Activated CD4-positive, alpha-beta T cell treated with anti-CD3 and anti-CD28 coated beads, Interleukin-2, amount 50 U/mL, for 48 hours (primary cell): ENCODE results near the gene ALG6.
"Not testable (repeated sequence)": the region's sequence is repeated elsewhere in the genome, so short reads cannot be mapped to it uniquely, and the experiment has no call there.

Experiments used
- DNase-seq, 2 experiments: peaks; one replicate each; pipeline ENCODE4 v3.0.0-alpha.2; 2020

Gene ALG6

DNA sequence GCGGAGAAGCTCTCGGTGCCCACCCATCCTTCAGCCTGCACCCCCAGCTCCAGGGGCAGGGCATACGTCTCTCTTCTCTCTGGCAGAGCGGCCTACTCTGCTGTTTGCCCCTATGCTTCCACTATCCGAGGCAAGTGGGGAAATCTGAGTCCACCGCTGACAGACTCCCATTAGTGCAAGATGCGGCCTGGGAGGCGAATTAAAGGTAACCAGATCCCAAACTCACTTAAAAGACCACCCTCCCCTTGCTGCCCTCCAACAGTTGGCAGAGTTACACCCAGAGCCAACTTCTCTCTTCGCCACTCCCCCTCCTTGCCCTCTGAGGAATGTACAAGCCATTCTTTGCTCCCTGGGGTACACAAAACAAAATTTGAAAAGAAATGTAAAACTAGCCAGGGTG is 38.6 kb upstream of the ALG6 start:
- DNase-seq, result no peak

DNA sequence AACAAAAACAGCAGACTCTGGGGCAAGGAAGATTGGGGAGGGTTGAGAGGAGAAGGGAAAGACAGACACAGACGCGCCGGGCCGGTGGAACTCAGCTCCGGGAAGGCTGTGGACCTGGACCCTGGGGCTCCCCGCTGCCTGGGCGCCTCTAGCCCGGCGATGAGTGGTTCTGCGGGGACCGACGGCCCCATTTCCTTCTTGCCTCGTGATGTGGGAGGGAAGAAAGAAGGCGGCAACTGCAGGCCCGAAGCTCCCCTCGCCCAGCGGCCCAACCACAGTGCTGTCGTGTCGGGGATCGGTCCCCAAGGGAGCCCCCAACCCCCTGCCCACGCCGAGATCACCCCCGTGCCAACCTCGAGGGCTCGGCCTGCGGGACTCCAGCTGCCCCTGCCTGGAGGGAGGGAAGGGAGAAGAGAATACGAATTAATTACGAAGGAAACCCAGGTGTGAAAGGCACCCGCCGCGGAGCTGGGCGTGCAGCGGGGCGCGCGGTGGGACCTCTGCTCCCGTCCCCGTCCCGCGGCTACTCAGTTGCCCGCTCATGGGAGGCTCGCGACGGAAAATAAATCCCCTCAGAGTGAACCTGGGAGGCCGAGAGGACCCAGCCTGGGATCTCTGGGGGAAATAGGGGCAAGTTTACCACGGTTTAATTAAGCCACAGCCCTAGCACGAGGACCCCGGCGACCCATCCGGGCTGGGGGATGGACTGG is 37.7 kb upstream of the ALG6 start:
- DNase-seq, result no peak

DNA sequence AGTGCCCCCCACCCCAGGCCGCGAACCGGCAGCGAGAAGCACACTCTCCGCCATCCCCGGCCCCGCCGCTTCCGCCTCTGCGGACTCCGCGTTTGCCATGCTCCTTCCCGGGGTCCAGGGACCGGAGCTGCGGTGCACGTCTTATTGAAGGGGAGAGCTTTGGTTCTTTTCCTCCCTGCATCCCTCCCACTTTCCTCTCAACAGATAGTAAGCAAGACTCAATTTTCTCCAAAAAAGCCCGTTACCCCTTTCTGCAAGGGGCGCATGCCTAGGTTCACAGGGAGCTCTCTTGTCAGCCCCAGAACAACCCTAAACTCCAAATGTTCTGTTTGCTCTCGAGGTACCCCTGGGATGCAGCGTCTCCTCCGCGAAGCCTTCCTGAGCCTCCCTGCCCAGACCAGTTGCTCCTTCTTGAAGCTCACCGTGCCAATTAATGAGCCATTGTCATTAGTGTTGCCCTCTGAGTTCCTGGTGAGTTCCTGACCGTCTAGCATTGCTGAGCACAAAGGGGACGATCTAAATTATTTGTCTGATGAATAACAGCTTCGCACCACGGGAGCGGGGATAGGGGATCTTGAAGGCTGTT is 37.0 kb upstream of the ALG6 start:
- DNase-seq, result no peak

DNA sequence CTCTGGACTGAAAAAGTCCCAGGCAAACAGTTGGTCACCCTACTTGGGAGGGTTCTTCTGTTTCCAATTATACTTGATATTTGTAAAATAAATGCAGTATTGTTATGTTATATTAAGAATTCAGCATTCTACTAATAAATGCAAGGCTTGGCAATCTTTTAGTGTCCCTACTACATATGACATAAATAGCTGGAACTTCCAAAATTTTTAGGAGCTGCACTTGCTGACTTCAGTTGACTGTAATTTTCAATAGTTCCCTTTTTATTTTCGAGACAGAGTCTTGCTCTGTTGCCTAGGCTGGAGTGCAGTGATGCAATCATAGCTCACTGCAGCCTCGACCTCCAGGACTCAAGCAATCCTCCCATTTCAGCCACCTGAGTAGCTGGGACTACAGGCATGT is 25.0 kb upstream of the ALG6 start:
- no peak for DNase-seq

DNA sequence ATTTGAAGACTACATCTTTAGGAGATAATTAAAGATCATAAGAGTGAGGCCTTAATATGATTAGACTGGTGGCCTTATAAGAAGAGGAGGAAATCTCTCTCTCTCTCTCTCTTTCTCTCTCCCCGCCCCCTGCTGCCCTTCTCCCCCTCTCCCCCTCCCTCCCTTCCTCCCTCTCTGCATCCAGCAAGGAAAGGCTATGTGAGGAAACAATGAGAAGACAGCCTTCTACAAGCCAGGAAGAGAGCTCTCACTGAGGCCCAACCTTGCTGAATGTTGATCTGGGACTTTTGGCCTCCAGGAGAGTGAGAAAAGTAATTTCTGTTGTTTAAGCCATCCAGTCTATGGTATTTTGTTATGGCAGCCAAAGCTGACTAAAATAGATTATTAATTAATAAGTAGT is 23.5 kb upstream of the ALG6 start:
- DNase-seq, result no peak

DNA sequence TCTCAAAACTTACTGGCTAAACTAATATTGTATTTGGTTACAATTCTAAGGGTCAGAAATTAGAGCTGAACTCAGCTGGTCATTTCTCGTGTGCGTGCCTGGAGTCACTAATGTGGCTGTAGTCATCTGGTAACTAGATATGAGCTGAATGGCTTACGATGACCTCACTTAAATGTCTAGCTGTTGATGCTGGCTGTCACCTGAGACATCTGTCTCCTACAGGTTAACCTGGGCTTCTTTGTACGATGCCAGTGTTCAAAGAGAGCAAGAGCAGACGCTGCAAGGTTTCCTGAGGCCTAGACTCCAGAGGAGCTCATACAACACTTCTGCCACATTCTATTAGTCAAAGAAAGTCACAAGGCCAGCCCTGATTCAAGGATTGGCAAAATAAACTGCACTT is 17.1 kb upstream of the ALG6 start:
- no peak for DNase-seq

DNA sequence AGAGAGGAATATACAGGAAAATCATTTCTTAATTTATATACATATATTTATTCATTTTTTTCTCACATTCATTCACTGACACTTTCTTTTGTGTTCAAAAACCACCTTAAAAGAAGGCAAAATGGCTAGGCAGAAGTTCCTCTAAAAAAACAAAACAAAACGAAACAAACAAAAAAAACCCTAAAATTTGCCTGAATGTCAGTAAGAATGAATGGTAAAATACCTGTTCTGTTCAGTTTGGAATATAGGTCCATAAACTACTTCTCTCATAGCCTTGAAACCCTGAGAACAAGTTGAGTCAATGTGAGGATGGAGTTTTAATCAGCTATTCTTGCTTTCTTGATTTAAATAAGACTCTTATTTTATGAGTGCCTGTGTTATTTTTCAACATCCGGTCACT is 14.7 kb upstream of the ALG6 start:
- DNase-seq, result no peak

DNA sequence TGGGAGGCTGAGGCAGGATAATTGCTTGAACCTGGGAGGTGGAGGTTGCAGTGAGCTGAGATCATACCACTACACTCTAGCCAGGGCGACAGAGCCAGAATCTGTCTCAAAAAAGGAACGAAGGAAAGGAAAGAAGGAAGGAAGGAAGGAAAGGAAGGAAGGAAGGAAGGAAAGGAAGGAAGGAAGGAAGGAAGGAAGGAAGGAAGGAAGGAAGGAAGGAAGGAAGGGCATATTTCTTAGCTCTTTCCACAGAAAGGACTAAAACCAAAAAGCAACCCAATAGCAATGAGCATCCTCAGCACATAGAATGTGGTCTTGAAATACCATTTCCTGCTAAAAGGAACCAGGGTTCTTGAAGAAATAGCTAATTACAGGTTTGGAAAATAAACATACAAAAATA is 11.2 kb upstream of the ALG6 start:
- not testable (repeated sequence) for DNase-seq

DNA sequence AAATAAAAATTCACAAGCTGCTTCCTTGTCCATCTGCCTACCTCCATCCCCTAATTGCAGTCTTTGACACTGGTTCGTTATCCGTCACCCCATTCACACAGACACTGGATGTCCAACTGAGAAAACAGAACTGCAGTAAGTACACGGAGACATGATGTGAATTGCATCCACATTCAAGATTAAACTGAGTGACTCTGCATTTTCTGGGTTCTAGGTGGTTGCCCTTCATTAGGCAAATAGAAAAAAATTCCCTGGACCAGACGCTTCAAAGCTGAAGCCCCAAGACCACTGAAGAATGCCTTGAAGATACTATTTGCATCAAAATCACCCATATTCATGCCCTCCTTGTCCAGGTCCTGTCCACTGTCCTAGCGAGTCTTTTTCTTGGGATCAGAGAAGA is 7.9 kb upstream of the ALG6 start:
- no peak for DNase-seq

DNA sequence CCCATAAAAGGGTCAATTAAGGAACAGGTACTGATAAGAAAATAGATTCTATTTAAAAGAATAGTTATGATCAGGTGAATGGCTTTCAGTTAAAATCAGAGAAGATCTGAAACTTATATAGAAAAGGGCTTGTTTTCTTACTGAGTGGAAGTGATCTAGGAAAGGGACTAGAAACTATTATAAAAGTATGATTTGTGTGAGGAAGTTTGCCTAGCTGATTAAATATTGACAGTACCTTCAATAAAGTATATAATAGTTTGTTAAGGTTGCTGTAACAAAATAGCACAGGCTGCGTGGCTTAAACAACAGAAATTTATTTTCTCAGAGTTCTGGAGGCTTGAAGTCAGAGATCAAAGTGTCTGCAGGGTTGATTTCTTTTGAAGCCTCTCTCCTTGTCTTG is 5.4 kb upstream of the ALG6 start:
- no peak for DNase-seq

DNA sequence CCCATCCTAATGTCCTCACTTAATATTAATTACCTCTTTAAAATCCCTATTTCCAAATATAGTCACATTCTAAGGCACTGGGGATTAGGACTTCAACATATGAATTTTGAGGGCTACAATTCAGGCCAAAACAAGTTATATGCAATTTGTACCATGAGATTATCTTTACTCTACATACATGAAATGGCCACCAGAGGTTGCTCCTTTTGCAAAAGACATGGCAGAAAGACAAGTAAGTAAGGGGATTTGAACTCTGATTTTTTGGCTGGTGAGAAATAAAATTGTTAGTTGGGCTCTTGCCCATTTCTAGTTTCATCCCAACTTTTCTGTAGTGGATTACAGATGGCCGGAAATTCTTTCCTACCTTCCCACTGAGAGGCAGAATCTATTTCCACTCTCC is 4.8 kb upstream of the ALG6 start:
- DNase-seq, result no peak

DNA sequence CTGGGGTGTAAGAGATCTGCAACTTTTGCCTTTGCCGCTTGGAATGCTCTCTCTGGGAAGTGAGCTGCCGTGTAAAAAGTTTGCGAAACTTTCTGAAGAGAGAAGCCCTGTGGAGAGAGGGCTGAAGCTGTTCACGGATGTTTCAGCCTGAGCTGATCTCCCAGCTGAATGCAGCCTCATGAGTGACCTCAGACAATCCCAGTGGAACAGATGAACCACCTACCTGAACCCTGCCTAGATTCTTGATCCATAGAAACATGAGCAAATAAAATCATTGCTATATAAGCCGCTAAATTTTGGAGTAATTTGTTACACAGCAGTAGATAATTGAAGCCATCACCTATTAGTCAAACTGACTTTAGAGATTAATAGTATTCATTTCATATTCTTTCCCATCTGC is 4.4 kb upstream of the ALG6 start:
- no peak for DNase-seq

DNA sequence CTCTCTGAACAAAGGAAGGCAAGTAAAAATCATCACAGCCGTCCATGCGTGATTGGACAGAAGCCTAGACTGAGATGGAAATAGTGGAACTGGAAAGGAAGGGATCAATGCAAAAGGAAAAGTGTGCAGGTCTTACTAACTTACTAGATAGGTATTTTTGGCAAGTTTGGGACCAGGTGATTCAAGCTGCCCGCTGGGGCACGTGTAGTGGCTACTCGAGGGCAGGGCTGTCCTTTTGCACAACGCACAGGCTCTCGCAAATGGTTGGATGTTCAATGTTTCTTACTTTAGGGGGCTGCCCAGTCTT is 566 bp upstream of the ALG6 start:
- DNase-seq, result no peak

DNA sequence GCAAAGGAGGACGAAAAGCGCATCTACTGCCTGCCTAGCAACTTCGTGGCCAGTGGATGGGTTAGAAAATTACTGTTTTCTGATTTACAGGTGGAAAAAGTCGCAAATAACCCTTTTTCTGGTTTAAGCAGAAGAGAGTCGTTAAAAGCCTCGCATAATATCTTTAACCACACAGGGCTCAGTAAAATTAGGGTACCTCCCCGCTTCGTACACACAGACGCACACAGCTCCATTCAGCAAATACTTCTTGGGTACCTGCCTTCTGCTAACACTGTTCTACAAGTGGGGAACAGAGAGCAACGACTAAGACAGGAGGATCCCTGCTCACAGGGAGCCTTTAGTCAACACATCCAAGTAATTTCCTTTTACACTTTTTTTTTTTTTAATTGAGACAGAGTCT is 704 bp downstream of the ALG6 start:
- no peak for DNase-seq

DNA sequence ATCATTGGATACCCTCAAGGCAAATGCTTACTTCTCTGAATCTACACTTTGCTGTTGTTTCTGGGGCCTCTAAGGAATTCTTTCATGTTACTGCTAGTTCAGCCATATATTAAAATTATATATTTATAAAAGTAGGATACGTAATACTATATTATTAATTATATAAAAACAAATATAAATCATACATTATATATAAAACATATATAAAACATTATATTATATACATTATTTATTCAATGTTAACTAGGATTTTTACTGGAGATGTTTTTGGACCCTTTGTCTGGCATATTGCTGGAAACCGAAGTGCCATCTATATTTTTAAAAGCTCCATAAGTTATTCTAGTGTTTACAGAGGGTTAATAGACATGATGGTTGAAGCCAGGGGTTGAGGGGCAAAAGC is 12.2 kb downstream of the ALG6 start:
- DNase-seq, result no peak

DNA sequence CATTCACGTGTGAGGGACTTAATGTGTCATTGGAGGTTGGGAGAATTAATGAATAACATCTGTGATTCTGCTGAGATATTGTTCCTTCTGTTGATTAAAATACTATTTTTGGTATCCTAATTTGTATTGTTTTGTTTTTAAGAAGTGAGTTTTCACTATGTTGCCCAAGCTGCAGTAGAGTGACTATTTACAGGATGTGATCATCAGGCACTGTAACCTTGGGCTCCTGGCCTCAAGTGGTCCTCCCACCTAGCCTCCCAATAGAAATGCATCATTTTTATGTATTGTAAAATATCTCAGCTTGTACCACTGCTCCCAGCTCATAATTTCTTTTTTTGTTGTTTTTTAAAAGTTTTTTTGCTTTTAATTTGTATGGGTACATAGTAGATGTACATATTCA is 14.3 kb downstream of the ALG6 start:
- no peak for DNase-seq

DNA sequence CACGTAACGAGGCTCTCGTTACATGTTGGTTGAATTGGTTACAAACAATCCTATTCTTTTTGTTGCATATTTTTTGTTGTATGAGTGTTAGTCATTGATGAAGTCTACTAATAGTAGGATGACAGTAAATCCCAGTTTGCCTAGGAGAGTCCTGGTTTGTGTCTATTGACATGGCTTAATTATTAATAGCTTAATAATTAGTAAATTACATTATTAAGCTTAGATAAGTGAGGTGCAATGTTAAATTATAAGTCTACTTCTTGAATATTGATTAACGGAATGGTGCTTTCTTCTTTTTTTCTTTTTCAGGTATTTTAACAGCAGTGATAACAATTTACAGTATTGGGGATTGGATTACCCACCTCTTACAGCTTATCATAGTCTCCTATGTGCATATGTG is 34.5 kb downstream of the ALG6 start:
- no peak for DNase-seq

DNA sequence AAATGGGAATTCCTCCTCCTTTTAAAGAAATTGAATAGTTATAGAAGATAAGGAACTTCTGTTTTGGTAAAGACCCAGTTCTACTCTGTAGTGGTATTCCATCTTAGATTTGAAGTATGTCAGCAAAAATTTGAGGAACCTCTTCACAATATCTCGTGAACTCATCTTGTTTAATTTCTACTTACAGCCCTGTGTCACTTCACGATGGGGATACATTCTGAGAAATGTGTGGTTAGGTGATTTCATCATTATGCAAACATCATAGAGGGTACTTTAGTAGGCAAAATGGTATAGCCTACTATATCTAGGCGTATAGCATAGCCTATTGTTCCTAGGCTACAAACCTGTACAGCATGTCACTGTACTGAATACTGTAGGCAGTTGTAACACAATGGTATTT is 36.0 kb downstream of the ALG6 start:
- DNase-seq, result no peak

DNA sequence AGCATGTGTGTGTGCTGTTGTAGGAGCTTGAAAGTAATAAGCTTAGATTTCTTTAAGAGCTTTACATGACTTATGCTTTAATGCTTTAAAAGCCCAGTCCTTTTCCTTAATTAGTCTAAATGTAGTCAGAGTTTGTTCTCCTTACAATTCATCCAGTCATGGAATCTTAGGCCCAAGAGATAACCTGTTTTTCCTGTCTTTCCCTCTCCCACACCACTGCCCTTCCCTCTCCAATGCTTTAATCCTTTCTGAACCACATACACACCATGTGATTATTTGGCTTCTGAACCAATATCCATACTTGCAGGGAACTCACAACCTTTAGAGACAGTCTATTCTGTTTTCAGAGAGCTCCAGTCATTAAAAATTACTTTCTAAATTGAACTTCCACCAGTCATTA is 37.6 kb downstream of the ALG6 start:
- no peak for DNase-seq

DNA sequence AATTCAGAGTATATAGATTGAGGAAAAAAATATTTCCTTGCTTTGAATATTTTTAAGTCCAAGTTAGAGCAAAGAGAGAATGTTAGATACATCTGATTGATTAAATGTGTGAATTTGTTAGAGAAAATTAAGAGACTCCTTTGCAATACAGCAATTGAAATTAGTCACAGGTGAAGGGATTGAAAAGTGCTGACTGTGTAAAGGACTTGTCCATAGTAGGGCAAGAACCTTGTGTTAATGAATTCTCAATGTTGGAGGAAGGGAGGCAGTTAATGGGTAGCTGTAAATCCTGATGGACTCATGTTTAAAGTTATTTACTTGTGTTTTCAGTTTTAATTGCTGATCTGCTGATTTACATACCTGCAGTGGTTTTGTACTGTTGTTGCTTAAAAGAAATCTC is 38.6 kb downstream of the ALG6 start:
- DNase-seq, result no peak

DNA sequence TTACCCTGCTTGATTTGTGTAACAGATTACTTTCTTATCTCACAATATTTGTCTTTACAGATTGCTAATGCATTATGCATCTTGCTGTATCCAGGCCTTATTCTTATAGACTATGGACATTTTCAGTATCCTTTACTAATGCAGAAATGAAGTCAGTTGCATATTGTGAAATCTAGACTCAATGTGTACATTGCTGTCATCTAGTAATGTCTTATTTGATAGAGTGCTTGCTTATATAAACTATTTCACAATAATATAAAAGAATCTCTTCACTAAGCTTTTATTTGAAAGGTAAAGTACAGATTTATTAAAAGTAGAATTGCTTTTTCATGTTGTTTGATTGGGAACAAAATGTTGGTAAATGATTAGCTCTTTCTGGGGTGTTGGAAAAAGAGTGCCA is 39.6 kb downstream of the ALG6 start:
- DNase-seq, result no peak

DNA sequence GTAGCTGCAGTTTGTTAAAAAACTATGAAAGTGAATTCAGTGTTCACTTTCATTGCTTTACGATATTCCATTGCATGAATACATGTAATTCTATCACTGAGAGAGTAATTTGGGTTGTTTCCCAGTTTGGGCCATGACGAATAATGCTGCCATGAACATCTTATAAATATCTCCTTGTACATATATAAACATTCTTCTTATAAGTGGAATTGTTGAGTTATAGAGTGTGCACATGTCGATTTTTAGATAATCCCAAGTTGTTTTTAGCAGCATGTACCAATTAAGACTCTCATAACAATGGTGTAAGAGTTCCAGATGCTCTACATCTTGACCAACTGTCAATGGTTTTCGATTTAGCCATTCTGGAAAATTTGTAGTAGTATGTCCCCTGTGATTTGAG is 40.9 kb downstream of the ALG6 start:
- DNase-seq, result no peak

DNA sequence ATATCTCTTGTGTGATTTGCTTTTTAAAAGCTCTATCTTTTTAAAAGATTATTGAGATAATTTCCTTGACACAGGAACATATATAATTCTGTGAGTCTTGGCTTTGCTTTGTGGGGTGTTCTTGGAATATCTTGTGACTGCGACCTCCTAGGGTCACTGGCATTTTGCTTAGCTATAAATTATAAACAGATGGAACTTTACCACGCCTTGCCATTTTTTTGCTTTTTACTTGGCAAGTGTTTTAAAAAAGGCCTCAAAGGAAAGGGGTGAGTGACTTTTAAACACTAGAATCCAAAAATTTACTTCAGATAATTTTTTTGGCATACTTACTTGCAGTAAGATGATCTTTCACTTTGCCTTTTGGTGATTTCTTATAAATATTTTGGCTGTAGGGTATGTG is 43.6 kb downstream of the ALG6 start:
- no peak for DNase-seq

DNA sequence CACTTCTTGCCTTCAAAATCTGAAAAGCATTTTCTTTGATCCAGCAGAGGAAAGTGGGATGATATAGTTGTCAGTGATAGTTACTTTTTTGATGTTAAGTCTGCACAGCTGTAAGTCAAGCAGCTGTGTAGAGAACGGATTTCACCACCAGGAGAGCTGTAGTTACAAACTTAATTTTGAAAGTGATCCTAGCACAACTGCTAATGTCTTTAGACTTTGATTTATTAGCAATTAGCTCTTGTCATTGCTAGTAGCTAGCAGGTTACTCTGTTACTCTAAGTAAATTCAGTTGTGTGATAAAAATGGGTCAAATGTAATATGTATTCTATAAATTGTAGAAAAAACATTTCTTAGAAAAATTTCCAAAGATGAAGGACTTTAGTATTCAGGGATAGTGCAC is 46.0 kb downstream of the ALG6 start:
- no peak for DNase-seq

DNA sequence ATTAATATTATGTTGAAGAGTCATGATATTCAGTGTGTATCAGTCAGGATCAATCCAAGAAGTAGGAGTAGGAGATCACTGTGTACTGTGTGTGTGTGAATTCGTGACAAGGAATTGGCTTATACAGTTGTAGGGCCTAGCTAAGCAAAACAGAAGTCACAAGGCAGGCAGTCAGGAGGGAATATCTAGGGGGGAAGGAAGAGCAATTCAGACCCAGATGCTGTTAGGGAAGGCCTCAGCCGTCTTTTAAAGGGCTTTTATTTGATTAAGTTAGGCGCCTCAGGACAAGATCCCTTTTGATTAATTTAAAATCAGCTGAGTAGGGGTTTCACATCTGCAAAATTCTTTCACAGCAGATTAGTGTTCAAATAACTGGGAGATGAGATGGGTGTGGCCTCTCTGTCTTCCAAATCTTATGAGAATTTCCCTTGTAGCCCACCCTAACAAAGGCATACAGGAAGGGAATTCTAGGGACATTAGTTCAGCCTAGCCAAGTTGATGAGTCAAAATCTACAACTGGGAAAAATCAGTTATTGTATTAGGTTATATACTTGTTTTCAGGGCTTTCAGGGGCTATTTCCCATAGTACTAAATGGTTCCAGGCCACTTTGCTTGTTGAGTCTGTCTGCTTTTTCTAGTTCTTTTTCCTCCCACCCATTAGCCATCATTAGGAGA is 47.4 kb downstream of the ALG6 start:
- DNase-seq, result no peak
